Activated CD4-positive, CD25-positive, alpha-beta regulatory T cell treated with anti-CD3 and anti-CD28 coated beads, Interleukin-2, amount 50 U/mL, for 16 hours (primary cell): ENCODE results near the gene FGFR4.

Source experiments
- DNase-seq: peaks from one replicate; pipeline ENCODE4 v3.0.0-alpha.2; 2020; ENCODE audit warnings: low read depth, low spot score

FGFR4 gene

GRCh38 chr5:177085985-177086653, 596 bp upstream of the FGFR4 start:
- no peak for DNase-seq

GRCh38 chr5:177087398-177088005, 787 bp downstream of the FGFR4 start:
- DNase-seq = no peak

- no peak for DNase-seq
These were observed 2.4 kb downstream of the FGFR4 start for GRCh38 chr5:177089127-177089526.

- no peak for DNase-seq
These were observed 3.3 kb downstream of the FGFR4 start for GRCh38 chr5:177089825-177090641.

GRCh38 chr5:177090813-177091212, 4.1 kb downstream of the FGFR4 start:
- DNase-seq = no peak

- no peak for DNase-seq
These were observed 4.5 kb downstream of the FGFR4 start for GRCh38 chr5:177091232-177091631.

GRCh38 chr5:177092178-177093081, 5.7 kb downstream of the FGFR4 start:
- DNase-seq = no peak

GRCh38 chr5:177093082-177093712, 6.5 kb downstream of the FGFR4 start:
- DNase-seq = no peak

- no peak for DNase-seq
These were observed 7.1 kb downstream of the FGFR4 start for GRCh38 chr5:177093803-177094202.

GRCh38 chr5:177094224-177095087, 7.7 kb downstream of the FGFR4 start:
- no peak for DNase-seq

GRCh38 chr5:177095088-177095669, 8.5 kb downstream of the FGFR4 start:
- DNase-seq = no peak

GRCh38 chr5:177096162-177097015, 9.7 kb downstream of the FGFR4 start:
- no peak for DNase-seq

GRCh38 chr5:177097016-177097985, 10.6 kb downstream of the FGFR4 start:
- no peak for DNase-seq

- no peak for DNase-seq
These were observed 11.4 kb downstream of the FGFR4 start for GRCh38 chr5:177098120-177098469.

GRCh38 chr5:177098470-177099141, 11.9 kb downstream of the FGFR4 start:
- no peak for DNase-seq

GRCh38 chr5:177099422-177100093, 12.8 kb downstream of the FGFR4 start:
- no peak for DNase-seq

GRCh38 chr5:177100714-177101121, 14.0 kb downstream of the FGFR4 start:
- DNase-seq = no peak
